Skeletal muscle tissue (tissue), 4 donors: ENCODE measurements around the gene FOXG1. TPM values are rescaled to one million over a fixed set of nuclear protein-coding genes. Genes with fewer than 3 reads are reported as not detected.

Experiments
- H3K27ac ChIP-seq: one replicate; pipeline ENCODE4 v1.7.0; 2013; ENCODE audit warnings: mild to moderate bottlenecking, low read depth, low read length, inconsistent platforms
- H3K27me3 ChIP-seq, 3 donors: one replicate each; pipeline ENCODE4 v1.7.0; 2013; ENCODE audit warnings: low read length in 3 of 3; ENCODE audit not compliant: control insufficient read depth in 3 of 3, insufficient read depth in 3 of 3
- H3K36me3 ChIP-seq, 3 donors: one replicate each; pipeline ENCODE4 v1.7.0; 2013; ENCODE audit warnings: low read length in 3 of 3; ENCODE audit not compliant: control insufficient read depth in 3 of 3, insufficient read depth in 3 of 3
- H3K4me1 ChIP-seq, 3 donors: one replicate each; pipeline ENCODE4 v1.7.0; 2013; ENCODE audit warnings: low read length in 3 of 3, mild to moderate bottlenecking in 3 of 3; ENCODE audit not compliant: control insufficient read depth in 3 of 3, insufficient read depth in 3 of 3
- H3K4me3 ChIP-seq, 3 donors: one replicate each; pipeline ENCODE4 v1.7.0; 2013; ENCODE audit warnings: low read length in 3 of 3
- H3K9ac ChIP-seq, 3 donors: one replicate each; pipeline ENCODE4 v1.7.0; 2013; ENCODE audit warnings: low read length in 3 of 3, mild to moderate bottlenecking in 3 of 3, moderate library complexity in 2 of 3, low read depth in 1 of 3
- H3K9me3 ChIP-seq, 3 donors: one replicate each; pipeline ENCODE4 v1.7.0; 2013; ENCODE audit warnings: low read length in 3 of 3; ENCODE audit not compliant: control insufficient read depth in 3 of 3
- total RNA-seq: library from RNA; depleted of rRNA; stranded (reverse); fragments of >200 nt; gene quantifications from one replicate; pipeline ENCODE4 v1.2.3, GENCODE V29; 2014
- donor health status: Osteomylitis.

The FOXG1 gene
- total RNA-seq, 1 donor from 2014 or later: not detected

DNA sequence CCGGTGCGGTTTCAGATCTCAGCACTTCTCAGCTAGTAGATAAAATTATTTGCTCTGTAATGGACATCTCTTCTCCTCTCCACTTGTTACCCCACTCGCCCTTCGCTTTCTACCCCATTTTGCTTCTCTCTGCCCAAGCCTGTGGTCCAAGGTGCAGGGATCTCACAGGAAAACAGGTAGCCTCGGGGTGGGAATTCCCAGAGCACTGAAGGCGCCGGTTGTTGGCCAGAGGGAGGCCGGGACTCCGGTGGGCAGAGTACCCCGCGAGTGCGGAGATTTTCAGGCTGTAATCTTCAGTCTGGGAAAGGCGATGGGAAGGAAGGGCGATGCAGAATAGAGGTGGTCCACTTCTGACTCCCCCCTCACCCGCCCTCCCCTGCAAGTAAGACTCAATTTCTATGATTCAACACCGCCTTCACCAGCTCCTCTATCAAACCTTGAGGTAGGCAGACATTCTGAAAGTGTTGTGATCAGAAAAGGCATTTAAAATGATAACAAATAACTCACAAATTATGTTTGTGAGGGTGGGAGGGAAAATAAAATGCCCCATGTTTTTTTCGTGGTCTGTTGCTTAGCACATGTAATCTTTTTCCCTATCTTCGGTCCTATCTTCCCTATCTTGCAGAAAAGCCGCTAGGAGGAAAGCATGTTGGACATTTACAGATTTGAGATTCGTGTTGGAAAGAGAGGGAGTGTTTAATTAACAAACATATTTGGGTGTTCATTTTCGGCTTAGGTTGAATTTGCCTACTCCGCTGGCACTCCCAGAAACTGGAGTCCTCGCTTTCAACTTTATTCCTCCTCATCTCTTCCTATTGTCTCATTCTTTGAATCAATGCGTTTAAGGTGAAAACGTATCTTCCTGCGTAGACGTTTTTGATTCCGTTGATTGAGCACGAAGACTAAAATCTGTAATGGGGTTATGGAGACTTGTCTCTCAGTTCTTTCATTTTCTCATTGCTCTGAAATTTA lies 8.5 kb downstream of the FOXG1 start:
- peaks cover 0 to 3% (median 0%) of the 10 kb centered on the region in 3 donors for H3K9me3 ChIP-seq
- no peaks in the 10 kb centered on the region for H3K36me3 ChIP-seq
- no peak overlapping the region for H3K9ac ChIP-seq
- H3K4me1 ChIP-seq: peaks cover 0 to 6% (median 0%) of the 10 kb centered on the region in 3 donors
- peaks cover 52 to 76% (median 55%) of the 10 kb centered on the region in 3 donors for H3K27me3 ChIP-seq
- H3K27ac ChIP-seq: no peak overlapping the region
- H3K4me3 ChIP-seq: no peak overlapping the region

DNA sequence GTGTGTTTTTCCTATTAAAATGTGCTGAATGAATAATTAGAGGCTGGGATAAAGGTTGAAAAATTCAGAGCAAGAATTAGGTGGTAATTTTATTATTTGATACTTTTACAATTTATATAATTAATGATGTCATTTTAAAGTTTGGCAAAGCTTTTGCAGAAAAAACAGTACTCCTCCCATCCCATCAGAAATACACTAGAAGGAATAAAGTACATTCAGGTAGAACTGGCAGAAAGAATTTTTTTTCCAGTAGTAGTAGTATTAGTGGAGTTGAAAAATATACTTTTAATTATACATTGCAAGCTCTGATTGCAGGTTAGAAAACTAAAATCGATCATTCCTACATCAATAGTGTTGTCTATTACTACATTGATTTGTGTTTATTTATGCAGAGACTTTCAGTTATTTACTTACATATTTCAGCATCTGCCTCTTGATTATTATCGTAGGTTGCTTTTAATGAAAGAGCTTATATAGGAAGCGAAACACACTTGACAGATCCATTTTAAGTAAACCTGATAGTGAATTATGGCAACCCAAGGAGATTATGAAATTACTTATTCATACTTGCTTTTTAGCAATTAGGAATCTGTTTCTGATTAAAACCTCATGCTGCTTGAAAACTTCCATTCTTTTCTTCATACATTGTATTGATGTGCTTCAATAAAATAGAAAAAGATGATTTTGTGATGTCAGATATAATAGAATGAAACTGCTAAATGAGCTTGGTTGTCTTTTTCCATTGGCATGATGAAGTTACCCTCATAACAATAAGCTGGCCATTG lies 10.1 kb downstream of the FOXG1 start:
- H3K9ac ChIP-seq: no peak overlapping the region
- peaks cover 0 to 3% (median 0%) of the 10 kb centered on the region in 3 donors for H3K9me3 ChIP-seq
- H3K36me3 ChIP-seq: no peaks in the 10 kb centered on the region
- H3K4me3 ChIP-seq: no peak overlapping the region
- no peak overlapping the region for H3K27ac ChIP-seq
- peaks cover 0 to 6% (median 0%) of the 10 kb centered on the region in 3 donors for H3K4me1 ChIP-seq
- peaks cover 59 to 82% (median 65%) of the 10 kb centered on the region in 3 donors for H3K27me3 ChIP-seq

DNA sequence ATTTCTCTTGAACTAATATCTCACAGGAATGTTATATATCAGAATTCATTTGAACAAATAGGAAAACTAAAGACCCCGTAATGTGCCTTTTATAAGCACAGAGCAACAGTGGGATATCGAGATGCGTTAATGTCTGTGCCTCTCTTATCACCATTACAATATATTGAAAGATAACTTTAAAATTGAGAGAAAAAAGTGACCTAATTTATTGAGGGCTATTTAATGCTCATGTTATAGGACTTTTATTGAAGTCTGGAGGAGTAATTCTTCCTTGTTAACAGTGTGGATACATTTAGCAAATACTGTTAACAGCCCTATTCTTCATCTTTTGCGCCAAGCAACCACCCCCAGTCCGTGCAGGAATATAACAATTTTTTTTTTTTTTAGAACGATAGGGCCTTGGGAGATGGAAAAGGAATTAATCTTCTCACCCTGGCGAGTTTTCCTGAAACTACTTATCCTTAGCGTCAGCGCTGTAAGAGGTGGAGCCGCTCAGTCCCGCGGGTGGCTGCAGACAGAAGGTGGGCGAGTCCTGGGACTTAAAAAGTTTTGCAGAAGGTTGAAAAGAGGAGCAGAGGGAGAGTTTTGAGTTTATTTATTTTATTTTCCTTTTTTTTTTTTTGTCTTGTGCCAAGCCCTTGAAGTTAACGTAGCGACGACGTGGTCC lies 11.0 kb downstream of the FOXG1 start:
- peaks cover 0 to 6% (median 0%) of the 10 kb centered on the region in 3 donors for H3K4me1 ChIP-seq
- no peak overlapping the region for H3K4me3 ChIP-seq
- H3K27me3 ChIP-seq: peaks cover 56 to 84% (median 68%) of the 10 kb centered on the region in 3 donors
- H3K36me3 ChIP-seq: no peaks in the 10 kb centered on the region
- H3K9ac ChIP-seq: no peak overlapping the region
- H3K27ac ChIP-seq: no peak overlapping the region
- H3K9me3 ChIP-seq: peaks cover 0 to 3% (median 0%) of the 10 kb centered on the region in 3 donors

DNA sequence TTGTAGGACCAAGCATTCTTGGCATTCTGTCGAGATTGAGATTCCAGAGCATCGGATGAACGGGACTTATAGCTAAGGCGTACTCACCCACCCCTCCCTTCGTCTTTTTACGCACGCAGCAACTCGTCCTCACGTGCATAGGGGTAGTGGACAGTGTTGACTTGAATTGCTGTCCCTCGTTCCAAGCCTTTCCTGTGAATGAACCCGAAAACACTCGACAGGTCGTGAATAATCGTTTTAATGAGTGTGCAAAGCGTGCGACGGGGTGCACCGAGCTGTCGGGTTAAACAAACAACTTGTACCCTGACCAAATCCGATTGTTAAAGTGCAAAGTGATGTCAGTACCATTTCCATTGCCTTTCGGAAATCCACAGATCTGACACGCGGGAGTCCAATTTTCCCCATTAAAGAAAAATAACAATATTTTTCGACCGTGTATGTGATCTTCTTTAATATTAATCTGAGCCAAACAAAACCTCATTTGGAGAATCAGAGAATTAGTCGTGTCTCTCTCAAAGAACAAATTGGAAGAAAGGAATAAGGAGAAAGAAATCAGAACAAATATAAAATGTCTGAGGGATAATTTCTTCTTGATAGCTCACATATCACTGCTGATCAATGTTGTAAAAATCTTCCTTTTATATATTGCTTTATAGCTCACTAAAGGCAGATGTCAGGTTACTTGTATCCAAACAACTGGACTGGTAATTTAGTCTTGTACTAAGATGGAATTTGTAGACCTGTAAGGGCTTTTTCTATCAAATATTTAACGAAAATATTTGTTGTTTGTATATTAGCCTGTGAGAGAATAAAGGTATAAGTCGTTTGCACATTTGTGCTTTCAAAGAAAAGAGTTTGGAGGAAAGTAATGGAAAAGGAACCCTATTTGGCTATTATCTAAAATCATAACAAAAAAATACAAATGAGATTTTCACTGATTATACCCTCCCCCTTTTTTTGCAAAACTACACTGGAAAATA lies 11.8 kb downstream of the FOXG1 start:
- Histone ChIP-seq H3K36me3 (no peaks in the 10 kb centered on the region), H3K4me3 (no peak overlapping the region), H3K9ac (no peak overlapping the region), H3K4me1 (peaks cover 0 to 6% (median 0%) of the 10 kb centered on the region in 3 donors), H3K27me3 (peaks cover 48 to 78% (median 63%) of the 10 kb centered on the region in 3 donors), H3K27ac (no peak overlapping the region), H3K9me3 (peaks cover 0 to 3% (median 0%) of the 10 kb centered on the region in 3 donors)

DNA sequence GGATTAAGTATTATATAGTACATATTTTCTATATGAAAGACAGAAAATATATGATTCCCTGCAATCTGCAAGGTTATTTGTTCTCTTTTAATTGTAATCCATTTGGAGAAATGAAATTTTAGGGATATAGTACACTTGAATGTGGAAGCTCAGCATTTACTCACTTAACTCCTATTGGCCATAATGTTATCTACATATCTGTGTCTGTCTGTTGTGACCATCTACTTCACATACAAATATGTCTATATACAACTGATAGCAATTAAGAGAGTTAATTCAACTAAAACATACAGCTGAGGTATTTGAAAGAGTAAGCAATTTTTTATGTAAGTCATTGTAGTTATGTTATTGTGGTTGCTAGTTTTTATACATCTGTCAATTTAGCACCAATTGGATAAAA lies 12.9 kb downstream of the FOXG1 start:
- H3K27me3 ChIP-seq: peaks cover 41 to 77% (median 54%) of the 10 kb centered on the region in 3 donors
- peaks cover 0 to under 1% (median 0%) of the 10 kb centered on the region in 3 donors for H3K4me1 ChIP-seq
- peaks cover 0 to 3% (median 0%) of the 10 kb centered on the region in 3 donors for H3K9me3 ChIP-seq
- H3K4me3 ChIP-seq: no peak overlapping the region
- H3K27ac ChIP-seq: no peak overlapping the region
- H3K36me3 ChIP-seq: no peaks in the 10 kb centered on the region
- no peak overlapping the region for H3K9ac ChIP-seq

DNA sequence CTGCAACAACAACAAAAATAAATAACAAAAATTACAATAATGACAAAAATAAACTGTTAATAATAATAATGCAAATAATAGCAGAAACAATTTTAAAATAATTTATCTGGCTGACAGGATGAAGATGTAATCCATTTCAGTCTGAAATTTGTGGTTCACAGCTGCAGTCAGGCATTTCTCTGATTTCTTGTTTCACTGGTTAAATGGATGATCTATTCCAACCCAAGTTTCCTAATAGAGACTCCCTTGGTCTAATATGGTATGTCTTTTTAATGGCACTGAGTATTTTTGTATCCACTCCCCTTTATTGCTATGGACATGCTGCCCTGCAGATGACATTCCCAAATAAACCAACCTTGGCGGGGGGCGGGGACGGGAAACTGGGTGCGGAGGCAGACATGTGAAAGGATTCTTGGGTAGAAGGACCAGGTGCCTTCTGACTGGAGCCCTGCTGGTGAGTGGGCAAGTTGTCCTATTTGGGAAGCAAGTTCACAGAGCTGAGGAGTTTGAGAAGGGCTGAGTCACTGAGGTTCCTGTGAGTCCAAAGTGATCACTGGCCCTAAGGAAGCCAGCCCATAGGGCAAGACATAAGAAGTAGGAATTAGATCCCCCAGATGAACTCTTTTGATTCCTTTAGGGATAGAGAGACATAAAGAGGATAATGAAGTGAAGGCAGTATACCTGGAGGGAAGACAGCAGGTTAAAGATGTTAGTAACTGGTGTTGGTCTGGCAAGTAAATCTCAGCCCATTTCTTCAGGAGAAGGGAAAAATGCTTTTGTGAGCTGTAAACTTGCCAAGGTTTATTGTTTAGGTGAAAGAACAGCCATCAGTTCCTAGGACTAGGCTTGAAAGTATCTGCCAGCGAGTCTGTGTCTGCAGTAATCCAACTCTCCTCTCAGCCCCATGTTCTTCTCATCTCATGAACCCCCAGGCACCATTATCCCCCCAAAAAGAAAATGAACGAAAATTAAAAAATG lies 14.5 kb downstream of the FOXG1 start:
- H3K27me3 ChIP-seq: peaks cover 41 to 77% (median 54%) of the 10 kb centered on the region in 3 donors

DNA sequence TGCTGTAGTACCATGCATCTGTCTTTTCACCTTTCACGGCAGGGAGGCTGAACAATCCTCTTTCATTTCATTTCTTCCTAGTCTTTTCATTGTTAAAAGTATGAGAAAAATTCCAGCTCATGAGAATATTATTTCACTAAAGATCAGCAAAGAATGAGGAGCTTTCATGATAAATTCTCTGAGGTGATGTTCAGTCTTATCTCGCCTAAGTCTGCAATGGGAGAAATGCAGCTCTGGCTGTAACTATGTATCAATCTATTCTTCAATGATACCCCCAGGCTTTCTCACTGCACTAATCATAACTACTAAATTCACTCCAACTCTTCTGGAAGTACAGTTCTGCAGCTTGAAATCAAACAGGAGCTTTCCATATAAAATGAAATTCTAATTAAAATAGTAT lies 15.7 kb downstream of the FOXG1 start:
- Histone ChIP-seq H3K4me1 (peaks cover 0 to 6% (median 3%) of the 10 kb centered on the region in 3 donors), H3K27me3 (peaks cover 43 to 77% (median 47%) of the 10 kb centered on the region in 3 donors), H3K9me3 (no peaks in the 10 kb centered on the region), H3K9ac (no peak overlapping the region), H3K36me3 (no peaks in the 10 kb centered on the region), H3K4me3 (no peak overlapping the region), H3K27ac (no peak overlapping the region)

More for the DNA sequence above, 14.5 kb downstream of the FOXG1 start:
- Histone ChIP-seq H3K9ac (no peak overlapping the region), H3K36me3 (no peaks in the 10 kb centered on the region), H3K9me3 (no peaks in the 10 kb centered on the region), H3K4me3 (no peak overlapping the region), H3K27ac (no peak overlapping the region), H3K4me1 (peaks cover 0 to 6% (median 3%) of the 10 kb centered on the region in 3 donors)

DNA sequence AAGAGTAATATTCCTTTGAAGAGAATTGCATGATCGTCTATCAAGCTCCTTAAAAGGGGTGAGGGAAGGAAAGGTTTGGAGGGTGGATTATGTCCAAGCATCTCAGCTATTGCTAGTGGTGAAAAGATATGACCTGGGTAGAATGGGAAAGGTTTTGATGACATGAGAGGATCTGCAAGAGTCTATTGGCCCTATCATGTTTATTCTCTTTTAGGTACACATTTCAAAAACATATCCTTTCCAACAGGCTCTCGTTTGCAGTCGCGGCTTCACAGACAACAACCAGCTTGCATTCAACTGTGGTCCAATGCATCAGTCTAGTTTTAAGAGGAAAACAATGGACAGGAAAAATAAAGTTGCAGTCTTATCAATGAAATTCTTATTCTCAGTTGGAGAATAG lies 17.1 kb downstream of the FOXG1 start:
- H3K4me1 ChIP-seq: peaks cover 0 to 6% (median 3%) of the 10 kb centered on the region in 3 donors
- H3K4me3 ChIP-seq: no peak overlapping the region
- peaks cover 30 to 64% (median 37%) of the 10 kb centered on the region in 3 donors for H3K27me3 ChIP-seq
- no peaks in the 10 kb centered on the region for H3K9me3 ChIP-seq
- H3K9ac ChIP-seq: no peak overlapping the region
- no peaks in the 10 kb centered on the region for H3K36me3 ChIP-seq
- no peak overlapping the region for H3K27ac ChIP-seq
